NCI-H69 (cell line): ENCODE results near the gene HCFC1.

Source experiments
- DNase-seq: peaks from one replicate; lab custom pipeline; 2025; lab: John Stamatoyannopoulos, UW

Gene HCFC1

DNA sequence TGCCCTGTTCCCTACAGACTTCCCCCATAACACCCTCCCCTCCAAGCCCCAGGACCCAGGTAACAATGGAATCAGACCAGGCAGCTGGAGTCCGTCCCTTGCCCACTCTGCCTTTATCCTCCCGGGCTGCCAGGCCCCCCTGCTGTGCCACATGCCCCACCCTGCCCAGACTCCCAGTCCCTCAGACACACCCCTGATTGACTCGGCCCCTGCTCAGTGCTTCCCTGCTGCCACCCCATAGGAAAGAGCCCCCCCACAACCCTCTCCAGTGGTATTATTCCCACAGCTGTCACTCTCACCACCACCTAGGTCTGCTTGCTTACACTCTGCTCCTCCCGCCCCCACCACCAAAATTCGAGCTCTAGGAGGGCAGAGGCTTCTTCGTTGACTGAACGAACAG lies 32.0 kb downstream of the HCFC1 start:
- DNase-seq = peak; percentile 25

DNA sequence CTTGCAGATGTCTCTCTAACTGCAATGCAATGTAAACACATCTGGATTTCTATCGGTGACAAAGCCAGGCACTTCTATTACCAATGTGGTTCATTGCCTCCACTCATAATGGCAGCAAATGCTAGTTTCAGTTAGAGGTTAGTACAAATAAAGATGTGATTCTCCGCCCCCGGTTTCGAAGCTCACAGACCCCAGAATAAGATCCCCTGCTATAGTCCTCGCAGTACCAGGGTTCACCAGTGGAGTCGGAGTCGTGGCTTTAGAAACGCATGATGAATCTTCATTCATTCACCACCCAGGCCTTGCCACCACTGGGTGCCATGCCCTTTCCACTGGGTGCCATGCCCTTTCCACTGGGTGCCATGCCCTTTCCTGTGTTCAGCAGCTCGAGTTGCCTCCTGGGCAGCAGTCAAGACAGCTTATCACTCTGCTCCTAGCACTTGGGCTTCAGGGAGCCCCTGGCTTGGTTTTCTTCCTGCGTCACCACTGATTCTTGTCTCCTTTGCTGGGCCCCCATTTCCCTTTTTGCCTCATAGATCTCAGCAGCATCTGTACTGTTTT lies 33.3 kb downstream of the HCFC1 start:
- DNase-seq = no peak

DNA sequence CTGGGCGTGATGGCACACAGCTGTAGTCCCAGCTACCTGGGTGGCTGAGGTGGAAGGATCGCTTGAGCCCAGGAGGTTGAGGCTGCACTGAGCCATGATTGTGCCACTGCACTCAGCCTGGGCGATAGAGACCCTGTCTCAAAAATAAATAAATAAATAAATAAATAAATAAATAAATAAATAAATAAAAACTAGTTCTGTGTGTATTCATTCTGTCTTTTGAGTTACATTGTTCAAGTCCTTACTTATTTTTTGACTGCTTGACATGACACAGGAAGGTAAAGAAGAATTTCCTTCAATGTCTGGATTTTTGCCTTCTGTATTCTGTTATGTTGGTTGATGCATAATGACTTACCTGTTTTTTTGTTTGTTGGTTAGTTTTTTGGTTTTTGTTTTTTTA lies 34.6 kb downstream of the HCFC1 start:
- no peak for DNase-seq

DNA sequence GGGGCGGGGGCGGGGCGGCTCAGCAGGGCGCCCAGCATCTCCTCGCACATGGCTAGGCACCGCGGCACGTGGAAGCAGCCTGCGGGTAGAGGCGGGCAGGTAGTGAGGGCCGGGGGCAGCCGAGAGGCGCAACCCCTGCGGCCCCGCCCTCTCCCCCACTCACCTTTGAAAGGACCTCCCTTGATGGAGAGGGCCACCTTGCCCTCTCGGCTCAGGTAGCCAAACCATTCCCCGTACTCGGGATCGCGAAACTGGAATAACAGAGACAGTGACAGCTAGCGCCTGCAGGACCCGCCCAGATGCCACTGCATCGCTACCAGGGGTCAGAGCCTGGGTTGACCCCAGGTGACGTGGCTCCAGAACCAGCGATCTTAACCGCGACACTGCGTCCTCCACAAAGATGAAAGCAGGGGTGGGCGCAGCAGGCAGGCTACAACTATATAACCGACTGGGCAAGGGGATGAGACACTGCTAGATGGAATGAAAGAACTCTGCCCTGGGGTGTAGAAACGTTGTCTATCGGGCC lies 36.2 kb downstream of the HCFC1 start:
- DNase-seq = no peak

DNA sequence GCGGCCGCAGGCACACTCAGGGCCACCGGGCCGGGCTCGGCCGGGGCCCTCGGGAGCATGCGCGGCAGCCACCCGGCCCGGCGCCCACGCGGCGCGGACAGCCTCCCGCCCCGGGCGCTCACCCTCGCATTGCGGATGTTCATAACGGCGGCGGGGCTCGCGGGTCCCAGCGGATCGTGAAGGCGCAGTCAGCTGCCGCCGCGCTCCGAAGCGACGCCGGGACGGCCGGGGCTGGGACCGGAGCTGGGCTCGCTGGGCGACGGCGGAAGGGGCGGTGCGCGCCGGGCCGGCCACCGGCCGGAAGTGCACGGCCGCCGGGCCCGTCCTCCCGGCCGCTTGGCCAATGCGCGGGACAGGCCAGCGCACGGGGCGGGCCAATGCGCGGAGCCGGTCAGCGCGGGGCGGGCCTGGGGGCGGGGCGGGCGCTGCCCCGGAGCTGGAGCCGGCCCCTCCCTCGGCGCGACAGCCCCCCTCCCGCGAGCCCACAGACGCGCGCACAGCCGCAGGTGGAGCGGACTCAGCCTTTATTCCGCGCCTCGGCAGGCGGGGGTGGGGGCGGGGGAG lies 36.8 kb downstream of the HCFC1 start, which contains the start of gene NAA10:
Gene NAA10 (minus strand): TSS at position 276 of the 564 bp plus-strand sequence. CDS start 133 bp downstream, at position 143.
- peak; percentile 89 for DNase-seq

DNA sequence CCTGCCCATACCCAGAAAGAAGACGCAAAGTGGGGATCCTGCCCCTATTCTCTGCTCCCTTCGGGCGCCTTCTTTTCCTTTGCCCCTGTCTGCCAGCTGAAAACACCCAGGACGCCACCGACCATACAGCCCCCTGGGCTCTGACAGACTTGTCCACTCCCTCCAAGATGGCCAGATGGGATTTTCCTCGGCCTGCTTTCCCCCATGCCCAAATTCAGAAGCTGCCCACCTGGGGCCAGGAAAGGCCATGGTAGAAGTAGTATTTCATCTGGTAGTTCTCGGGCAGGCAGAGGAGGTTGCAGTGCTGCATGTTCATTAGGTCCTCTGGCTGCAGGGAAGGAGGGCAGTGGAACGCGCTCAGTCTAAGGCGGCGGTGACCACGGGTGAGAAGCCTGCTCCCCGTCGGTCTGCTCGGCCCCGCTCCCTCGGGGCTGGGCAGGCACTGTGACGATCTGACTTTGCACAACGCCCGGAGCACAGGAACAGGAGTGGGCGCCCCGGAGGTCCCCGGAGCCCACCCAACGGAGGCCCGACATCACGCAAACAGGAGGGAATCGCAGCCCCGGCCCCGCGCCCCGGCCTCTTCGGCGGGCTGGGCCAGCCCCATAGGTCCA lies 37.4 kb downstream of the HCFC1 start:
- peak; percentile 17 for DNase-seq

DNA sequence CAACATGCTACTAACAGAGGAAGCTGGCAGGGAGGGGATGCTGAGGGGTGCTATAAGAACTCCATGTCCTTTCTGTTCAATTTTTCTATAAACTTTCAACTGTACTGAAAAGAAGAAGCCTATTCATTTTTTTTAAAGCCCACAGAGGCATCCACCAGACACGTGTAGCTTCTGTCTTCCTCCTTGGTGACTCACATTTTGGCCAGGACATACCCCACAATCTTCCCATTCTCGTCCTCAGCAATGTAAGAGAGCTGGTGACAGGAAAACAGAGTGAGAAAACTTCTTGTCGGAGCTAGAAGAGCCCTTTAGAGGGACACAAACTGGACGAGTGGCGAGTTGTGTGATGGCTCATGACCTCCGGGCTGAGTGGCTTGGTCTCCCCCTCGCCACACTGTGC lies 37.9 kb downstream of the HCFC1 start:
- no peak for DNase-seq

DNA sequence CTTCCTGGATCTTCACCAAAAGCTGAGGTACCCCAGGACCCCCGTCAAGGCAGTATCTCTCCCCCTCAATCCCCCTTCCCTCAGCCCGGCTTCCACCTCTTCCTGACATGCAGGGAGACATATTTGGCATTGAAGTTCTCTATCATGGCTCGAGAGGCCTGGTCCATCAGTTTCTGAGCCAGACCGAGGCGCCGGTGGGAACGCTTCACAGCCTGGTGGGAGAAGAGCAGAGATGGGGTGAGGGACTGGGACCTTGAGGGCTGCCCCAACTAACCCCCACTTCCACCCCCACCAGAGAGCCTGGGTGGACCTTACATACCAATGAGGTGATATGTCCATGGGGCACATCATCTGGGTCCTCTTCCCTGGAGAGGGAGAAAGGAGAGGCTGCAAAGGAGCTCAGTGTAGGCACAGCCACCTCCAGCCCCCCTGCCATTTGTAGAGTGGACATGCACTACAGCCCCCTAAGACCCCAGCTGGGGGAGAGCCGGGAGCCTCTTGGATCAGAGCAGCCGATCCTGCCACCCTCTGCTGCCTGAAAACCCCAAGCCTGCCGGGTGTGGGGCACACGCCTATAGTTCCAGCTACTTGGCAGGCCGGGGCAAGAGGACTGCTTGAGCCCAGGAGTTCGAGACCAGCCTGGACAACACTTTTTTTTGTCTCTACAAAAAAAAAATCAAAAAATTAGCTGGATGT lies 39.2 kb downstream of the HCFC1 start:
- DNase-seq = no peak

DNA sequence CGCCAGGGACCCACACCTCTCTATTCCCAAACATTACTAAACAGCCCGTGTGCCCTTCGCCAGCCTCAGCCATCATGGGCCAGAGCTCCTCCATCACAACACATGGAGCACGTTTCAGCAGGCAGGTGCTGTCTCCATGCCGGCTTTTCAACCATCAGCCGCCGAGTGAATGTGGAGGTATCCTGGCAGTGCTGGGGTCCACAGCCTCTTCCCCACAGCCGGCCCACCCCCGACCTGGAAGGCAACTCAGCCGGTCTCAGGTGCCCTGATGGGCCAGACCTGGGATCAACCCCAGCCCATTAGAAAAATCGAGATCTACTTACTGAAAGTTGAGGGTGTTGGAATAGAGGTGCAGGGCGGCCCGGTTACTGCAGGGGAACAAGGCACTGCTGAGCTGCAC lies 39.9 kb downstream of the HCFC1 start:
- no peak for DNase-seq

DNA sequence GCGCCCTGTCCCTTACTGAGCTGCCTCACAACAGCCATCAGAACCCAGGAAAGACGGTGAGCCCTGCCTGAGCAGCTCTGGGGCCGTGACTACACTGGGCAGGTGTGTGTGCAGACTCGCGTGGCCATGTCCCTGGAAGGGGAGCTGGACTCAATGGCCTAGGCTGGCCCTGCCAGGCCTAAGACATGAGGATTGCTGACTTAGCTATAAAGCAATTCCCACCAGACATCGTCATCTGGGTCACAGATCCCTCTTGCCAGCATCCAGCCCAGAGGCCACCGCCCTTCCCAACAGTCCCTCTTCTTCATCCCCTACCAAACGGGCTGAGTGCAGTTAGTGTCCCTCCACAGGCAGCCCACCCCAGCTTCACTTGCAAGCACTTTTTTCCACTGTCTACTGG lies 40.5 kb downstream of the HCFC1 start:
- no peak for DNase-seq

DNA sequence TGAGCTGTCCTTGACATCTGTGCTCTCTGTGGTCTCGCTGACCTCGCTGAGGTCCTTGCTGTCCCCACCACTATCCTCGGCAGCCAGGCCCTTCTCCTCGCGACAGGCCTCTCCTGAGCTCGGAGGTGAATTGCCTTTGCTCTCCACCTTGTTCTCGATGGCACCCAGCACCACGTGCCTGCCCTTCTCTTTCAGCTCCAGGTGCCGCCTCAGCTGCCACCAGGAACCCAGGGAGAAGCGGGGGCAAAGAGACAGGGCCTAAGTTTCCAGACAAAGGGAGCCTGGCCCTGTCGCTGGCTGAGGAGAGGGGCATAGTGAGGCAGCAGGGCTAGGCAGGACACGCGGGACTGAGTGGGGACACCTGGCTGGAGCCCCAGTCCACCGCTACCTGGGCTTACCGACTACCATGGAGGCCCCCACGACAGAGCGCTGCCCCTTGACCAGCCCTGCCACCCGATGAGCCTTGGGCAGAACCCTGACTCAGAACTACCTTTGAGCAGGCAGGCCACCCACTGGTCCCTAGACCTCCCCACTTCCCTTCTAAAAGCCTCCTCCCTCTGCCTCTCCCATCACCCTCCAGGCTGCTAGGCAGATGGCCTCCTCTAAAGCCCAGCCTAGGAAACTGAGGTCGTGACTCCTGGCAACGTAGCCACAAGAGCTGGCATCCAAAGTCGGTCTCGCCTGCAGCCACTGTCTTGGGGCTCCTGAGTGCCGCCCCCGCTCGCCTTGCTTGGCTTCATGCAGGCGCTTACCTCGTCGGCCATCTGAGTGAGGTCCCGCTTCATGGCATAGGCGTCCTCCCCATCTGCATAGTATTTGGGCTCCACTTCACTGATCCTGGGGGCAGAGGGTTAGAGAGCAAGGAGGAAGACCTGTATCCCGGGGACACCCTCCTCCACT lies 41.4 kb downstream of the HCFC1 start:
- DNase-seq = no peak

DNA sequence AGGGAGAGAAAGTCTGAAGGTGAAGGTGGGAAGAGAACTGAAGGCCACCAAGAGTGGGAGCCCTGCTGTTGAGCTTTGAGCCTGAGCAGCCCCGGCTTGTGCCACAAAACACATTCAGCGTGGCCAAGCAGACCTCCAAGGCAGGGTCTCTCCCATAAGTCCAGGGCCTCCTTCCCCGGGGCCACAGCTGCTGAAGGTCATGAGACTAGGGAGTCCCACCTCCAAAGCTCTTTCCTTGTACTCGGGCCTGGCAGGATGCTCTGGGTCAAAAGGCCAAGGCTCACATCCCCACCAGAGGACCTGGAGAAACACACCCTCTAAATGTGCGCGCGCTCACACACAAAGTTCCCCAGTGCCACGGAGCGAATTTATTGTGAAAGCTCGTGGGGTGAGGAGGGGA lies 42.0 kb downstream of the HCFC1 start:
- DNase-seq = no peak

DNA sequence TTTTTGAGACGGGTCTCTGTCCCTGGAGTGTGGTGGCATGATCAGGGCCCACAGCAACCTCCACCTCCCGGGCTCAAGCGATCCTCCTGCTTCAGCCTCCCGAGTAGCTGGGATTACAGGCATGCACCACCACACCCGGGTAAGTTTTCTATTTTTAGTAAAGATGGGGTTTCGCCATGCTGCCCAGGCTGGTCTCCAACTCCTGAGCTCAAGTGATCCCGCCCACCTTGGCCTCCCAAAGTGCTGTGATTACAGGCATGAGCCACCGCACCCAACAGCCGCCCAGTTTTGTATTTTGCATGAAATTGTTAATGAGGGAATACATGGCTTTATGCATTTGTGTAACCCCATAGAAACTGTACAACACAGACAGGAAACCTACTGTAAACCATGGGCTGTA lies 42.8 kb downstream of the HCFC1 start:
- DNase-seq = no peak

DNA sequence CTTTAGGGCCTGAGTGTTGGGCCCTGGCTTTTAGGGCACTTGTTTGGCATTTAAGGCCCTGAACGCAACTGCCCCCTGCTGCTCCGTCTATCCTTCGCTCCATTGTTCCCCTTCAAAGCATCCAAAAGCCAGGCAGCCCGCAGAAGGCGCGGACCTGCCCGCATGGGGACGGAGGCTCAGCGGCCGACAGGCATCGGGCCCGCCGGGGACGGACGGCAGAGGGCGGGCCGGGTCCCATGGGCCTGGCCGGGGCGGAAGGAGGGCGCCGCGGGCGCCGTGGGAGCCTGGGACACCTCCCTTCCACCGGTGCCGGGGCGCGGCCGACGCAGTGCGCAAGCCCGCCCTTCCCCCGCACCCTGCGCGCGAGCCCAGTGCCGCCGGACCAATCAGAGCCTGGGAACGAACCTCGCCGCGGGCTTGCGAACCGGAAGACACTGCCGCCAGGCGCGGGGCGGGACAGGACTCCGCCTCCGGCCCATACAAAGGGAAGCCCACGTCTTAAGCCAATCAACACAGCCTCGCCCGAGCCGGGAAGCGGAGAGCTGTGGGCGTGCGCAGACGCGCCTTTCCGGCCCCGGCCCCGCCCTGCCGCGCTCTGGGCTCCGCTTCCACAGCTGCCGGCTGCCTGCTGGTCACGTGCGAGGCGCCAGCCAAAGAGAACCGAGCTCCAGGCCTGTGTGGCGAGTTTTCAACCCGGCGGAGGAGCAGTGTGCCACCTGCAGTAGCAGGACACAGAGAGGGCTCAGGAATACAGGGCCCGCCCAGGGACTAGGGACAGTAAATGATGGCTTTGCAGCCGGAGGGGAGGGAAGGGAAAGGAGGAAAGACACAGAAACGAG lies 43.5 kb downstream of the HCFC1 start:
- DNase-seq = peak; percentile 98

DNA sequence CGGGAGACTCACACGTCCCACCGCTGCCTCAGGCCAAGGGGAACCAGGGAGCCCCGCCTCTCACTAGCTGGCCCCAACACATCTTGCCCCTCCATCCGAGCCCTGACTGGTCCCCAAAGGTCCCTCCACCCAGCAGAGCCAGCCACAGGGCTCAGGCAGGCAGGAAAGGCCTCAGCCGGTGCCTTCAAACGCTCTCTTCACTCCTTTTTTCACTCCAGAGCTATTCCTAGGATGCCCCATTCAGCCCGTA lies 44.0 kb downstream of the HCFC1 start:
- no peak for DNase-seq

DNA sequence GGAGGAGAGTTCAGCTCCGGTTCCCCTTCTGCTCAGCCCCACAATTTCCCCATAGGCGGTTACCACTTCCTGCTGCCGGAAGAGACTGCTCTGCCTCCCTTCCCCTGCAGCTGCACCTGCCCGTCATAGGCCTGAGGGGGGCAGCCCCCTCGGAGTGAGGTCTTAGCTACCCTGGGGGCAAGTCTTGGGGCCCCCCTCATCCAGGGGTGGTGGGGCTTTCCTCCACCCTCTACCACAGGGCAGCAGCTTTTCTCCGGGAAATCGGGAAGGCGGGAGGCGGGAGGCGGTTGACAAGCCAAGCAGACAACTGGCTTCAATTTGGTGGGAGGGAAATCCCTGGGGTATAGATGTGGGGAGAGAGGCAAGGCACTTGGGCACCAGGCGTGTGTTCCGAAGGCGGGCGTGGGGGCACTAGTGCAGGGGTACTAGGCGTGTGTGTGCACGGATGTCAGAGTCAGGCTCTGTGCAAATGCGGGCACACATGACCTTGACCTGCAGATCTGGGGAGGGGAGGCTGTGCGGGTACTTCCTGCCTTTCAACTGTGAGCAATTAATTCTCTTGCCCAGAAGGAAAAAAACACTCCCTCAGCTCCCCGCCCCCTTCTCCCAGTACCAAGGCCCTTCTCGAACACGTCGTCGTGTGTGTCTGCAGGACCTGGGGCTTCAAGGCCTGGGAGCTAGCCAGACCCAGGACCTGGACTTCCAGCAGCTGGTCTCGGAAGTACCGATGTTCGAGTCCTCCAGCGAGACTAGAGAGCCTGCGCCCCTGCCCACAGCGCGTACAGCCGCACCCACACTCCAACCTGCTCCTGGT lies 44.6 kb downstream of the HCFC1 start:
- peak; percentile 82 for DNase-seq

DNA sequence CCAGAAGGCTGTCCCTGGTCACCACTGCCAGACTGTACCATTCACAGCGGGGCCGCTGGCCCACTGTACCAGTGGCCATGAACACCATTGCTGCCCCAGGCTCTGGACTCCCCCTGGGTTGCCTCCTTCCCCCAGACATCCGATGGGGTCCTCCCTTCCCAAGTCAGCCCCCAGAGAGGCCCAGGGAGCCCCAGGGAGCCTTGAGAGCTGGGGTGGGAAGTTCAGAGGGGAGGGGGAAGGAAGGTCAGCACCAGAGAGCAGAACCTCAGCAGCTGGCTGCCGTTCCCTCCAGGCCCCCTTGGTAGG lies 45.1 kb downstream of the HCFC1 start:
- DNase-seq = no peak

DNA sequence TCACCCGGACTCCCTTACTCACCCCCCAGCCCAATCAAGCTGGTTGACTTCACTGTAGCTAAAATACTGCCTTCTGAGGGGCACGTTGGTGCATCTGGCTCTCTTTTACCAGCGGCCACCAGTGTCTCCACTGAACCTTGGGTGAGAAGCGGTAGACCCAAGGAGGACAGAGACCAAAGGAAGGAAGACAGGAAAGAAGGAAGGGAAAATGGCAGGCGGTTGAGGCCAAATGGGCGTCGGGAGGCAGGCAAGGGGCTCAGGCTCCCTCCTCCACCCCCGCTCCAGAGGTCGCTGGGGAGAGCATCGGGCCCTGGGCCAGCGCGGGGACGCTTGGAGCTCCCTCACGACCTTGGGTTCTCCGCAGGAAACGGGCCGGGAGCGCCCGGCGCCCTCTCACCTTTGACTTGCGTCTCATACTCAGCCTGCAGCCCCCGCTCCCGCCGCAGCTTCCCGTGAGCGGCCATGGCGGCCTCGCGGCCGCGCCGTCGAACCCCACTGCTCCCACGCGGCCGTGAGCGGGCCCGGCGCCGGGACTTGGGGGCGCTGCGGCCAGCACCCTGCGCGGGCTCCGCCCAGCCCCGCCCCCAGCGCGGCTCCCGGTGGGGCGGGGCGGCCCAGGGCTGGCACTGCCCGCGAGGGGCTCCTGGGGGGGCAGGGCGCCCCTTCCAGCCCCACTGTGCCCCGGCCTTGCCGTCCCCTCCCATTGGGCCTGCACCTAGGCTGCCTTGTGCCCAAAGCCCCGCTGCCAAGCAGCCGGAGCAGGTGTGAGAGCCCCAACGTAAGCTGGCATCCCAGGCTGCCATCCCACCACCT lies 45.7 kb downstream of the HCFC1 start, which contains the start of gene ARHGAP4:
Gene ARHGAP4 (minus strand): TSS at position 526 of the 813 bp plus-strand sequence. CDS start 62 bp downstream, at position 464.
- DNase-seq = no peak

DNA sequence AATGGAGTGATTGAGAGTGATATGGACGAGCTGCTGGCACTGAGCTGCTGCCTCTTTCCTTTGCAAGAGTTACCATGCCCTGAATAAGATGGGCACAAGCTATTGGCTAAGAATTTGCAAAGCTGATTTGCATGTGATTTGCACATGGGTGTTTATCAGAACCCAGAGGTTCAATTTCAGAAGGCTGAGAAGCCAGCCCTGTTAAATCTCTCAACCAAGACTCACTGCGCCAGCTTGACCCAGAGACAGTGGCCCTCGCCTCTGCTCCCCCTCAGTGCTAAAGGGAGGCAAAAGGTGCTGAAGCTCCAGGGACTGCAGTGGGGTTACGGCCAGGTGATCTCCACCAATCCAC lies 46.3 kb downstream of the HCFC1 start:
- DNase-seq = no peak
